Natural killer cell (primary cell): ENCODE measurements around the gene ZNF263. TPM values are rescaled to one million over a fixed set of nuclear protein-coding genes. Genes with fewer than 3 reads are reported as not detected.

Experiments used
- ATAC-seq, 3 donors: fragments of 150-1000 bp in 2 of 3; fragments of 200-7000 bp in 1 of 3; cut with Tn5 transposase; 1 replicate in 1 of 3; 2 replicates in 2 of 3; pipeline ENCODE4 v1.10.0; 2021; ENCODE audit warnings: mild to moderate bottlenecking in 2 of 3, moderate library complexity in 2 of 3
- DNase-seq, 2 donors: peaks; one replicate each; pipeline versions ENCODE4 v3.0.0 to v3.0.0-alpha.2; 2013 to 2021; ENCODE audit warnings: mixed read lengths in 1 of 2
- H3K27ac ChIP-seq: one replicate; pipeline ENCODE4 v1.5.1; 2013; ENCODE audit warnings: mild to moderate bottlenecking, low read length
- H3K27me3 ChIP-seq: one replicate; pipeline ENCODE4 v1.6.1; 2013; ENCODE audit warnings: low read length; ENCODE audit not compliant: control insufficient read depth, insufficient read depth
- H3K36me3 ChIP-seq: one replicate; pipeline ENCODE4 v1.6.1; 2013; ENCODE audit warnings: low read length; ENCODE audit not compliant: control insufficient read depth, insufficient read depth
- H3K4me1 ChIP-seq: one replicate; pipeline ENCODE4 v1.6.1; 2013; ENCODE audit warnings: low read length; ENCODE audit not compliant: control insufficient read depth, insufficient read depth
- H3K4me3 ChIP-seq: one replicate; pipeline ENCODE4 v1.5.1; 2013; ENCODE audit warnings: low read length
- H3K9me3 ChIP-seq: one replicate; pipeline ENCODE4 v1.6.1; 2013; ENCODE audit warnings: low read length; ENCODE audit not compliant: control insufficient read depth, insufficient read depth
- H3K27ac Mint-ChIP-seq, 2 donors: one replicate each; pipeline ENCODE4 v1.8.0; 2022; ENCODE audit warnings: mild to moderate bottlenecking in 2 of 2, mixed read lengths in 2 of 2, moderate library complexity in 1 of 2
- H3K27me3 Mint-ChIP-seq, 2 donors: one replicate each; pipeline ENCODE4 v1.8.0; 2022; ENCODE audit warnings: low read depth in 2 of 2, mixed read lengths in 2 of 2
- H3K36me3 Mint-ChIP-seq: one replicate; pipeline ENCODE4 v1.8.0; 2022; ENCODE audit warnings: mixed read lengths
- H3K4me1 Mint-ChIP-seq, 2 donors: one replicate each; pipeline ENCODE4 v1.8.0; 2022; ENCODE audit warnings: mixed read lengths in 2 of 2
- H3K4me3 Mint-ChIP-seq: one replicate; pipeline ENCODE4 v1.8.0; 2022; ENCODE audit warnings: mild to moderate bottlenecking, moderate library complexity, mixed read lengths
- H3K9me3 Mint-ChIP-seq, 2 donors: one replicate each; pipeline ENCODE4 v1.8.0; 2022; ENCODE audit warnings: mixed read lengths in 2 of 2
- WGBS: methylation state at CpG from one replicate; pipeline ENCODE4 v1.1.7; 2013; ENCODE audit warnings: missing lambda C conversion rate; ENCODE audit not compliant: insufficient coverage; 5-methylcytosine and 5-hydroxymethylcytosine counted together
- intact Hi-C: fragments of 100-400 bp; cut with micrococcal nuclease; formaldehyde crosslinking; loops from one replicate; pipeline ENCODE4 v1.14.2; 2022
- total RNA-seq, 4 donors: library from RNA; stranded (reverse); fragments of 120-200 nt in 1 of 4; gene quantifications; one replicate each; pipeline versions ENCODE4 v1.2.3 to v1.2.4, GENCODE V29; 2013 to 2022
- TF ChIP-seq, protein P1 (sequence below): fragments of 200-600 bp; IDR thresholded peaks from one replicate; pipeline ENCODE4 v1.8.0; 2022; ENCODE audit warnings: antibody characterized with exemption

Gene ZNF263
- total RNA-seq, 3 donors from 2014 or later (not counting 1 experiment from before 2014, with no cell fraction given) = 25.7 to 38.8 (median 28.1) TPM

DNA sequence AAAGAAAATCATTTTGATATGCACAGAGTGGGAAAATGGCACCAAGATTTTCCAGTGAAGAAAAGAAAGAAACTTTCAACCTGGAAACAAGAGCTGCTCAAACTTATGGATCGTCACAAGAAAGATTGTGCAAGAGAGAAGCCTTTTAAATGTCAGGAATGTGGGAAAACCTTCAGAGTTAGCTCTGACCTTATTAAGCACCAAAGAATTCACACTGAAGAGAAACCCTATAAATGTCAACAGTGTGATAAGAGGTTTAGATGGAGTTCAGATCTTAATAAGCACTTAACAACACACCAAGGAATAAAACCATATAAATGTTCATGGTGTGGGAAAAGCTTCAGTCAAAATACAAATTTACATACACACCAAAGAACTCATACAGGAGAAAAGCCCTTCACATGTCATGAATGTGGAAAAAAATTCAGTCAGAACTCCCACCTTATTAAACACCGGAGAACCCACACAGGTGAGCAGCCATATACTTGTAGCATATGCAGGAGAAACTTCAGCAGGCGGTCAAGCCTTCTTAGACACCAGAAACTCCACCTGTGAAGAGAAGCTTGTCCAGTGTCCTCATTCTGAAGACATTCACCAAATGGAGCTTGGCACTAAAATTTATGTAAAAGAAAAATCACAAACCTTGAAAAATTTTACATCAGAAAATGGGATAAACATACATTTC lies 34.2 kb downstream of the ZNF263 start:
- peak in 1 of 2 donors; percentile 9 for DNase-seq
- intact Hi-C loops = no loop called here
- no peak overlapping the region for H3K27ac Mint-ChIP-seq

DNA sequence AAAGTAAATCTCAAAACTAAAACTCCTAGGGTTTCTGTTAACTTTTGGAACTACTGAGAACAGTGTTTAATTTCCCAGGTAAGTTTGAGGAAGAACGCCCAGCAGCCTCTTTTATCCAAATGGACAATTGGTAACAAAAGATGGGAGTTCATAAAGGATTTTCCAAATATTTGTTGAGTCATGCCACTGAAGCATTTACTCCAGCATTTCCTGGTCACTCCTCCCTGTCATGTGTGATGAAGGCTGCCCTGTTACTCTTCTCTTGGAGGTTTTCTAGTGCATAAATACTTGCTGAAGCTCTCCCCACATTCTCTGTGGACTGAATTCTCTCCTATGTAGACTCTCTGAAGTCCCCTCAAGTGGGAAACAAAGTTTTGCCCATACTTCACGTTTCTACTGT lies 38.5 kb downstream of the ZNF263 start:
- TF ChIP-seq, protein P1, sequence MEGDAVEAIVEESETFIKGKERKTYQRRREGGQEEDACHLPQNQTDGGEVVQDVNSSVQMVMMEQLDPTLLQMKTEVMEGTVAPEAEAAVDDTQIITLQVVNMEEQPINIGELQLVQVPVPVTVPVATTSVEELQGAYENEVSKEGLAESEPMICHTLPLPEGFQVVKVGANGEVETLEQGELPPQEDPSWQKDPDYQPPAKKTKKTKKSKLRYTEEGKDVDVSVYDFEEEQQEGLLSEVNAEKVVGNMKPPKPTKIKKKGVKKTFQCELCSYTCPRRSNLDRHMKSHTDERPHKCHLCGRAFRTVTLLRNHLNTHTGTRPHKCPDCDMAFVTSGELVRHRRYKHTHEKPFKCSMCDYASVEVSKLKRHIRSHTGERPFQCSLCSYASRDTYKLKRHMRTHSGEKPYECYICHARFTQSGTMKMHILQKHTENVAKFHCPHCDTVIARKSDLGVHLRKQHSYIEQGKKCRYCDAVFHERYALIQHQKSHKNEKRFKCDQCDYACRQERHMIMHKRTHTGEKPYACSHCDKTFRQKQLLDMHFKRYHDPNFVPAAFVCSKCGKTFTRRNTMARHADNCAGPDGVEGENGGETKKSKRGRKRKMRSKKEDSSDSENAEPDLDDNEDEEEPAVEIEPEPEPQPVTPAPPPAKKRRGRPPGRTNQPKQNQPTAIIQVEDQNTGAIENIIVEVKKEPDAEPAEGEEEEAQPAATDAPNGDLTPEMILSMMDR = no peak
- DNase-seq (no peak), ATAC-seq (no peak)
- no peak overlapping the region for H3K27ac Mint-ChIP-seq
- Histone ChIP-seq H3K36me3 (peaks cover 12% of the 10 kb centered on the region), H3K4me1 (no peaks in the 10 kb centered on the region), H3K9me3 (peaks cover 65% of the 10 kb centered on the region), H3K27me3 (no peaks in the 10 kb centered on the region), H3K27ac (no peak overlapping the region), H3K4me3 (no peak overlapping the region)
- peaks cover 13 to 17% of the 10 kb centered on the region in 2 donors for H3K9me3 Mint-ChIP-seq
- H3K36me3 Mint-ChIP-seq = peaks cover 43% of the 10 kb centered on the region
- H3K4me3 Mint-ChIP-seq = no peak overlapping the region
- no peaks in the 10 kb centered on the region for H3K4me1 Mint-ChIP-seq
- intact Hi-C loops = no loop called here
- WGBS = 64% methylated on average over 2 of the region's 2 CpGs
- no peaks in the 10 kb centered on the region for H3K27me3 Mint-ChIP-seq

More for the DNA sequence above, 34.2 kb downstream of the ZNF263 start:
- ATAC-seq = no peak
- H3K4me3 ChIP-seq = no peak overlapping the region
- TF ChIP-seq, protein P1 = no peak
- 96% methylated on average over 3 of the region's 3 CpGs for WGBS
- H3K27ac ChIP-seq = no peak overlapping the region
- no peaks in the 10 kb centered on the region for H3K4me1 ChIP-seq
- peaks cover 86% of the 10 kb centered on the region for H3K9me3 ChIP-seq
- Mint-ChIP-seq H3K36me3 (peaks cover 80% of the 10 kb centered on the region), H3K4me1 (peaks cover 5 to 7% of the 10 kb centered on the region in 2 donors), H3K27me3 (no peaks in the 10 kb centered on the region), H3K4me3 (no peak overlapping the region), H3K9me3 (peaks cover 23 to 34% of the 10 kb centered on the region in 2 donors)
- H3K36me3 ChIP-seq = peaks cover 31% of the 10 kb centered on the region
- no peaks in the 10 kb centered on the region for H3K27me3 ChIP-seq

DNA sequence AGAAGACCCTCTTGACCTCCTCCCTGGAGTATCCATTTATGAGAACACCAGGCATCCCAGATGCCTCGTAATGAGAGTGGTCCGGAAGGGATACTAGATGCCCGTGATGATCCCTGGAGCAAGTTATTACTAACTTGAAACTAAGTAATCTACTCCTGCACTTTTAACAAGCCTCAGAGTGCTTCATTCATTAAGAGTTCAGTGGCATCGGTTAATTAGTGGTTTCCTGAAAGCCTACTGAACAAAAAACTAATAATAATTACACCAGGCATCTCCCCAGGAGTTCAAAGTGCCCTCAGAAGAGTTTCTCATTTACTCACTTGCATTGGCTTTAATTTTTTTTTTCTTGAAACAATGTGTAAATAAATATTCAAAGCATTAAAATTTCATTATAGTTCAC lies 44.2 kb downstream of the ZNF263 start:
- no peak overlapping the region for H3K4me3 Mint-ChIP-seq
- DNase-seq (no peak), ATAC-seq (no peak)
- H3K9me3 Mint-ChIP-seq = peaks cover 2% of the 10 kb centered on the region in 2 donors
- Histone ChIP-seq H3K27ac (no peak overlapping the region), H3K36me3 (no peaks in the 10 kb centered on the region), H3K27me3 (no peaks in the 10 kb centered on the region), H3K4me1 (no peaks in the 10 kb centered on the region), H3K4me3 (no peak overlapping the region), H3K9me3 (peaks cover 14% of the 10 kb centered on the region)
- TF ChIP-seq, protein P1 = no peak
- H3K27ac Mint-ChIP-seq = no peak overlapping the region
- H3K27me3 Mint-ChIP-seq = no peaks in the 10 kb centered on the region
- H3K4me1 Mint-ChIP-seq = no peaks in the 10 kb centered on the region
- 82% methylated on average over 4 of the region's 4 CpGs for WGBS
- intact Hi-C loops = no loop called here
- H3K36me3 Mint-ChIP-seq = peaks cover 15% of the 10 kb centered on the region

DNA sequence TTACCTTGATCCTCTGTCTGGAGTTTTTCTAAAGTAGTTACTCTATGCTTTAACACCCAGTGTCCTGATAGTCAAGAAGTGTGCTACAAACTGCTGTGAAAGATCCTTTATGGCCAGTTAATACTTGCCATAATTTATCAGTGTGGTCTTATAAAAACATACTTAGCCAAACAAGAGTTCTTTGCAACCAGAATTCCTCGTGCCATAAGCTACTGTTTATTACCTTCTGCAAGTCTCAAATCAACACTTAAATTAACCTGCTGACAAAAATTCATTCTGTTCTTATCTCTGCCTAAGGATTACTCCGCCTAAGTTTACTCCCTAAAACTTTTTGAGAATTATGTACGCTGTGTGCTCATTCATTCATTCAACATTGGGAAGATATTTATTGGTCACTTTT lies 44.8 kb downstream of the ZNF263 start:
- no peak overlapping the region for H3K27ac Mint-ChIP-seq
- no peak overlapping the region for H3K27ac ChIP-seq
- TF ChIP-seq, protein P1 = no peak
- 67% methylated on average over 1 of the region's 3 CpGs for WGBS
- H3K27me3 ChIP-seq = no peaks in the 10 kb centered on the region
- no peaks in the 10 kb centered on the region for H3K4me1 Mint-ChIP-seq
- no peak overlapping the region for H3K4me3 Mint-ChIP-seq
- H3K9me3 ChIP-seq = peaks cover 8% of the 10 kb centered on the region
- H3K36me3 ChIP-seq = no peaks in the 10 kb centered on the region
- H3K4me1 ChIP-seq = no peaks in the 10 kb centered on the region
- ATAC-seq (no peak), DNase-seq (no peak)
- H3K36me3 Mint-ChIP-seq = peaks cover 10% of the 10 kb centered on the region
- H3K9me3 Mint-ChIP-seq = peaks cover 2% of the 10 kb centered on the region in 2 donors
- no peaks in the 10 kb centered on the region for H3K27me3 Mint-ChIP-seq
- intact Hi-C loops = no loop called here
- H3K4me3 ChIP-seq = no peak overlapping the region
